Smooth muscle cell of bladder (primary cell): ENCODE data around the gene CMTM3. TPM values are rescaled to one million over a fixed set of nuclear protein-coding genes. Genes with fewer than 3 reads are reported as not detected.

Experiments used
- total RNA-seq: library from RNA; depleted of rRNA; stranded (reverse); fragments of >200 nt; gene quantifications from 2 replicates; pipeline ENCODE4 v1.2.3, GENCODE V29; 2014

The CMTM3 gene, protein sequence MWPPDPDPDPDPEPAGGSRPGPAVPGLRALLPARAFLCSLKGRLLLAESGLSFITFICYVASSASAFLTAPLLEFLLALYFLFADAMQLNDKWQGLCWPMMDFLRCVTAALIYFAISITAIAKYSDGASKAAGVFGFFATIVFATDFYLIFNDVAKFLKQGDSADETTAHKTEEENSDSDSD
- 7.8 and 9.4 TPM in 2 replicates for total RNA-seq

DNA sequence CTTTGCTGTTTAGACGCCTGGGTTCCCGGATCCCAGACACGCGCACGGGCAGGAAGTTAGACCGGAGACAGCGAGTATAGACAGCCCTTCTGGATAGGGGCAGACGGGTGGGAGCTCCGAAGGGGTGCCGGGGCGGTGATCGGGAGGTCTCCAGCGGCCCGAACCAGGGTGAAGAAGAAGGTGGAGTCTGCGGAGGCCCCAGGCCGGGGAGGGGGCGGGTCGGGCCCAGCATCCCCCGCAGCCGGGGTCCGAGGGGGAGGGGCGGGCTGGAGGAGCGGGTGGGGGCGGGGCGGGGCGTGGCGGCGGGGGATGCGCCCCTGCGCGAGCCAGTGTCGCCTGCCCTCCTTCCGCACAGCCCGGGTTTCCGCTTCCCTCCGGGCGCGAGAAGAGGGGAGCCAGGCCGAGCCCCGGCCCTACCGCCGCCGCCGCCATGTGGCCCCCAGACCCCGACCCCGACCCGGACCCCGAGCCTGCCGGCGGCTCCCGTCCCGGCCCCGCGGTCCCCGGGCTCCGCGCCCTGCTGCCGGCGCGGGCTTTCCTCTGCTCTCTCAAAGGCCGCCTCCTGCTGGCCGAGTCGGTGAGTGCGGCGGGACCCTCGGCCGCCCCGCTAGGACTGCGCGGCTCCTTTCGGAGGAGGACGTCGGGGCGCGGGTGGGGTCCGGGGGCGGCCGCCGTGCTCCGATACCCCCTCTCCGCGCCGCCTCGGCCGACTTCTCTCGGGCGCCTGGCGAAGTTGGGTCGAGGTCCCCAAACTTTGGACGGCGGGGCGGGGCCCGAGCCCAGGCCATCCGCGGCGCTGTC, at the start of gene CMTM3:
Gene CMTM3 (plus strand): TSS at position 329 of the 801 bp plus-strand sequence. CDS start 102 bp downstream, at position 431.

DNA sequence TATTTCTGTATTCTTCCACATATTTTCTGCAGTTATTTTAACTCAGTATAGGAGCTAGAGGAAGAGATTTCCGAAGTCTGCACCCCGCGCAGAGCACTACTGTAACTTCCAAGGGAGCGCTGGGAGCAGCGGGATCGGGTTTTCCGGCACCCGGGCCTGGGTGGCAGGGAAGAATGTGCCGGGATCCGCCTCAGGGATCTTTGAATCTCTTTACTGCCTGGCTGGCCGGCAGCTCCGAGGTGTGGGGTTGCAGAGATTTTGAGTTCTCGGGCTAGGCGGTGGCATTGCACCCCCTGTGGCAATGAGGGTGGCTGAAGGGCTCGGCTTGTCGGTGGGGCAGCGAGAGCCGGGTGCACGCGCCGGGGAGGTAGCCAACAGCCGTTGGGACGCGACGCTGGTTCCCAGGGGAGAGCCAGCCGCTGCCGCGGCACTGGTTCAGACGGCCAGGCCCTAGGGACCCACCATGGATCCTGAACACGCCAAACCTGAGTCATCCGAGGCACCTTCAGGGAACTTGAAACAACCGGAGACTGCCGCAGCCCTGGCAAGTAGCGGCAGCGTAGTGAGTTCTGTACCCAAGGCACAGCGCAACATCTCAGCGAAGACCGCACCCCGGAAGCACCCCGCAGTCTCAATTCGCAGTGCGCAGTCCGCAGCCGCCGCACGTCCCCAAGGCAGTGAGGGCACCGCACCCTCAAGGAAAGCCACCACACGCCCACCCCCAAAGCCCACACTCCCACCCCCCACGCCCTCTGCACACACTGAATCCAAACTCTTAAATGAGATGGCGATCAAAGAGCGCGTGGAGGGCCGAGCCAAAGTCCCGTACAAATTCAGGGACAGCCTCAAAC, 38.2 kb upstream of the CMTM3 start, which contains the start of gene CMTM1:
Gene CMTM1 (plus strand): TSS at position 389 of the 851 bp plus-strand sequence. CDS start 75 bp downstream, at position 464.

DNA sequence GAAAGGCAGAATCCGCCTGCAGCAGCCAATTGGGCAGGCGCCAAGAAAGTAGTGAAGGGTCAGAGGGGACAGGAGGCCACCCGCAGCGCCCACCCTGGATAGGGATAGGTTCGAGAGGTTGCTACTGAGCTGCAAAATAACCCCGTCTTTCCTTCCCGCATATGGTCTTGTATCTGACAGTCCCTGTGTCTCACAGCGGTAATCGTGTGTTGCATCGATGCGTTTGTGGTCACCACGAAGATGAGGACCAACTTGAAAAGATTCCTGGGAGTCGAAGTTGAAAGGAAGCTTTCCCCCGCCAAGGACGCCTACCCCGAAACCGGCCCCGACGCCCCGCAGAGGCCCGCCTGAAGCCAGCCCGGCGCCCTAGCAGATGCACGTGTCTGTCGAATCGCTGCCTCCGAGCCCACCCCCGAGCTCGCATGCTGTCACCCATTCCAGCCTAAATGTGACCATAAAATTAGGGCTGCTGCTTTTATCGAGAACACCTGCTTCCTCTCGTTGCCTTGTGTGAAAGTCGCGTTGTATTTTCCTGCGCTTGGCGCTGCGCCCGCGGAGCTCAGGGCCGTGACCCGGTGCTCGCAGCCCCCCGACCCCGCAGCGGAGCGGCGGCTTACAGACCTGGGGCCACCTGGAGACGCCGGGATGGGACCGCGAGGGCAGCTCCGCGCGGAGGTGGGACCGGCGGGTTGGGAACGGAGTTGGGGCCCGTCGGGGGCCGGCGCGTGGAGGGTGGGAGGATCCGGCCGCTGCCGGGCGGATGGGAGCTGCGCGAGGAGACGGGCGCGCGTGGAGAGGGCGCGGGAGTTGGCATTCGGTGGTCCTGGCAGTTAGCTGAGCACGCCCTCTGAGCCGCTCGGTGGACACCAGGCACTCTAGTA, 25.6 kb upstream of the CMTM3 start, which contains the start of gene CMTM2:
Gene CMTM2 (plus strand): TSS at position 813 of the 881 bp plus-strand sequence. CDS start 145 bp downstream, outside the sequence.

Other genes starting within 250 kb of the CMTM3 start
- under 0.01 and 0.83 TPM in 2 replicates for gene CDH5, start 238.0 kb upstream of the CMTM3 start, total RNA-seq
- not detected in 2 replicates for gene BEAN1, start 177.4 kb upstream of the CMTM3 start, total RNA-seq
- 48.8 and 78.9 TPM in 2 replicates for gene TK2, start 54.6 kb upstream of the CMTM3 start, total RNA-seq
- gene CKLF, start 52.1 kb upstream of the CMTM3 start, total RNA-seq: 33.4 and 41.8 TPM in 2 replicates
- gene CMTM1, start 38.3 kb upstream of the CMTM3 start, total RNA-seq: 1.3 and 1.8 TPM in 2 replicates
- gene CMTM2, start 25.2 kb upstream of the CMTM3 start, total RNA-seq: not detected in 2 replicates
- gene CMTM4, start 92.0 kb downstream of the CMTM3 start, total RNA-seq: 12.9 and 15.9 TPM in 2 replicates
- 104 and 122 TPM in 2 replicates for gene DYNC1LI2, start 146.9 kb downstream of the CMTM3 start, total RNA-seq
- under 0.01 and 0.09 TPM in 2 replicates for gene TERB1, start 196.9 kb downstream of the CMTM3 start, total RNA-seq
- gene NAE1, start 226.3 kb downstream of the CMTM3 start, total RNA-seq: 55.0 and 69.4 TPM in 2 replicates
- gene CA7, start 239.7 kb downstream of the CMTM3 start, total RNA-seq: not detected in 2 replicates